ENCODE measurements around the gene CABYR.

CABYR gene, protein sequence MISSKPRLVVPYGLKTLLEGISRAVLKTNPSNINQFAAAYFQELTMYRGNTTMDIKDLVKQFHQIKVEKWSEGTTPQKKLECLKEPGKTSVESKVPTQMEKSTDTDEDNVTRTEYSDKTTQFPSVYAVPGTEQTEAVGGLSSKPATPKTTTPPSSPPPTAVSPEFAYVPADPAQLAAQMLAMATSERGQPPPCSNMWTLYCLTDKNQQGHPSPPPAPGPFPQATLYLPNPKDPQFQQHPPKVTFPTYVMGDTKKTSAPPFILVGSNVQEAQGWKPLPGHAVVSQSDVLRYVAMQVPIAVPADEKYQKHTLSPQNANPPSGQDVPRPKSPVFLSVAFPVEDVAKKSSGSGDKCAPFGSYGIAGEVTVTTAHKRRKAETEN

DNA sequence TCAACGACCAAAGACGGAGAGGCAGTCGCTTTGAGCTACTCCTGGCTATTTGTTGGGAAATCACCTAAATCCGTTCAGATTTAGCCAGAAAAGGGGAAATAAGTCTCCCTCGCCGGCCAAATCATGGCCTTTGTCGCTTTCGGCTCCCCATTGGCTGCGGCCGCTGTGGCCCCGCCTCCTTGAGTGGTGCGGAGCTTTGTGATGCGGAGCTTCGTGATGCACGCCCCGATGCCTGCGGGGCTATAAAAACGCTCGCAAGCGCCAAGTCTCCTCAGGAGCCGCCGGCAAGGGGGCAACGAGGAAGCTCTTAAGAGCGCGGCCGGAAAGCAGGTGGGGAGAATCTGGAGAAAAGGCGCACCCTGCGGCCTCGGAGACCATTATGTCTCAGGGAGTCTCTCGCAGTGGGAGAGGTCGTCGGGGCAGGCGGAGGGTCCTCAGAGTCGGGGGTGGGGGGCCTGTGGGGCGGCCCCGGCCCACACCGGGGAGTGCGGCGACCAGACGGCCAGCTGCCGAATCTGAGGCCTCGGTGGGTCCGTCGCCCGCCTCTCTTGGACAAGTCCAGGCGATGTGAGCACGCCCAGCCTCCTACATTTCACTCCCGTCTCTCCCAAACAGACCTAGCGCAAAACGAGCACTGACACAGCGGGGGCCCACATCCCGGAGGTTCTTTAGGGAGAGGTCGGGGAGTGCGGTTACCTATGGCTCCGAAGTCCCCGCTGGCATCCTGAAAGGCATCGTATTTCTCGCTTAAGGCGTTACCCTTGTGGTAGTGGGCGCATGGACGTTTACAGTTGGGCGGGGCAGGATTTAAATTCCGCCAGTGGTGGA, at the start of gene CABYR:
TSS of gene CABYR (plus strand) at position 274 of the 828 bp plus-strand sequence. CDS start 4,053 bp downstream, outside the sequence.
- peak; percentile 41 for DNase-seq

GRCh38 chr18:24089076-24089475, 49.8 kb upstream of the CABYR start:
- no peak for DNase-seq

DNA sequence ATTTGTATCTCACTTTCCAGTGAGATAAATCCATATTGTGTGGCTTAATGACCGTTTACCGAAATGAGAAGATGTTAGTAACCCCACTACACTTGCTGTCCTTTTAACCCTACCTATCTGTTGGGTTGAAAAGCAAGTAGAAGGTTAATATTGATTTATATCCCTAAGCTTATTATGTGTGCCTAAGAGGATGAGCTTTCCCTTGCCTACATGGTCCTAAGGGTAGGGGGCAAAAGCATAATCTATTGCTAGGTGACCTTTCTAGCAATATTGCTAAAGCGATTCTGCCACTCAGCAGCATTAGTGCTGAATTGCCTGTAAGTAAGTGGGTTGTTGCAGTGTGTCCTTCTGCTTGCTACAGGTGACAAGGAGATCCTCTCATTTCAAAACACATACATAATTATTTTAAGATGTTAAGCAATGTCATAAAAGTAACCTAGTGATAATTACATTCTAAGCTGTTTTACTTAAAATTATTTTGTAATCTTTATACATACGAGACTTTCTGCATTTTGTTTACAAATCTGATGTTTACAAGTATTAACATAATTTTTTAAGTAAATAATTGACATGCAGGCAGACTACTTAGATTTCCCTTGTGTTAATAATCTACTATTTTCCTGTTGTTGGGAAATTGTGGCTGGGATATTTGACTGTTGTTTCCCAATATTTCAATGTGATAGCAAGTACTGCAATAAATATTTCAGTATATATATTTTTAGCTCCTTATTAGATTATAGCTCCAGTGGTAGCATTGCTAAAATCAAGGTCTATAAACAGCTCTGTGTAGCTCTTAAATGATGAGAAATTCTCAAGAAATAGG, 49.1 kb upstream of the CABYR start:
- no peak for DNase-seq

- no peak for DNase-seq
These were observed 48.0 kb upstream of the CABYR start for GRCh38 chr18:24090876-24091275.

- DNase-seq: no peak
These were observed 44.3 kb upstream of the CABYR start for GRCh38 chr18:24094561-24094960.

DNA sequence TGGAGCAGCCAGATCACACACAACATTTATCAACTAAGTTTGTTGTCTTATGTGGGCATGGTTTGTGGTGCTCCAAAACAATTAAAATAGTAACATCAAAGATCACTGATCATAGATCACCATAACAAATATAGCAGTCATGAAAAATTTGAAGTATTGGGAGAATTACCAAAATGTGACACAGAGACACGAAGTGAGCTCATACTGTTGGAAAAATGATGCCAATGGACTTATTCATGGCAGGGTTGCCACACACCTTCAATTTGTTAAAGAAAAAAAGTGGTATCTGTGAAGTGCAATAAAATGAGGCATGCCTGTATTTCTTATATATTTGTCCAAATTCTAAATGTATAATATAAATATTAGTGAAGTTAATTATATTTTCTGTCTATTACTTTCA, 42.9 kb upstream of the CABYR start:
- no peak for DNase-seq

GRCh38 chr18:24103320-24104021, 35.4 kb upstream of the CABYR start:
- no peak for DNase-seq

DNA sequence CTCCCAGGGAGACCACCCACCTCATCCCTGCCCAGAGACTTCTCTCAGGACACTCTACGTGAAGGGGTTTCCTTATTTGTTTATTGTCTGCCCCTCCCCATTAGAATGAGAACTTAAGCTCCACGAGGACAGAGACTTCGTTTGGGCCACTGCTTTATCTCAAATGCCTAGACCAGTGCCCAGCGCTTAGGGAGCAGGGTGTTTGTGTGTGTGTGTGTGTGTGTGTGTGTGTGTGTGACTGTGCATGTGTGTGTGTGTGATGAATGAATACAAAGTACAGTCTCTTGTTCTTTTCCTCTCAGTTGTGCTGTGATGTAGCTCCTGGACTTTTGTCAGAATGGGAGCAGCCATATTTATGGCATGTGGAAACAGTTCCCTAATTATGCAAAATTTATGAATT, 34.4 kb upstream of the CABYR start:
- no peak for DNase-seq

- DNase-seq: no peak
These were observed 30.2 kb upstream of the CABYR start for GRCh38 chr18:24108641-24109040.

- no peak for DNase-seq
These were observed 26.9 kb upstream of the CABYR start for GRCh38 chr18:24111936-24112335.

GRCh38 chr18:24112464-24112863, 26.4 kb upstream of the CABYR start:
- DNase-seq: no peak

- no peak for DNase-seq
These were observed 25.8 kb upstream of the CABYR start for GRCh38 chr18:24112874-24113615.

GRCh38 chr18:24114924-24115549, 23.8 kb upstream of the CABYR start:
- no peak for DNase-seq

GRCh38 chr18:24115628-24116027, 23.2 kb upstream of the CABYR start:
- no peak for DNase-seq

DNA sequence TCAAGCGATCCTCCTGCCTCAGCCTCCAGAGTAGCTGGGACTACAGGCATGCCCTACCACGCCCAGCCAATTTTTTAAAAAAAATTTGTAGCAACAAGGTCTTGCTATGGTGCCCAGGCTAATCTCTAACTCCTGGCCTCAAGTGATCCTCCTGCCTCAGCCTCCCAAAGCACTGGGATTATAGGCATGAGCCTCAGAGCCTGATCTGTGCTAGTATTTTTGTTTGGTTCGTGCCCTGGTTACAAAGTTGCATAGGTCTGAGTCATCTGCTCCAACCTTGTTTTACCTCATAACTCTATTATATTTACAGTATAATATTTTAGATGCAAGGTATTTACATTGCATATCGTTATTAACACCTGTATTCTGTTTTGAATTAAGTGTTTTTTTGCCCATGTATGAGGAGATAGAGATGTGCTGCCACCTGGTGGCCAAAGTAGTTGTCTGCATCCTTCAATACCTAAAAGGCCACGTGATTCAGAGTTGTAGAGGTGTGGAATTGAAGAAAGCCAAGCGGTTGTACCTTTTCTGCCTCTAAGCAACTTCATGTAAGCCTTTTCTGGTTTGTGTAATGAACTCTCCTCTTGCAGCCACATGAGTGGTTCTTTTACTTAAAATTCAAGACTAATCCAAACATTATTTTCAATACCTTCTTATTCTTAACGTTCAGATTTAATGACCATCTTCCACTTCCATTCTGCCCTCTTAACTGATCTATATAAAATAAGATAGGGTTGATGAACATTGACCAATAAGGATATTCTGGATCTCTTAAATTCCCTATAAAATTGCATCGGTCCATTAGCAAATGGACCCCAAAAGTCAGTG, 19.9 kb upstream of the CABYR start:
- peak; percentile 60 for DNase-seq

- no peak for DNase-seq
These were observed 18.2 kb upstream of the CABYR start for GRCh38 chr18:24120676-24121075.

- no peak for DNase-seq
These were observed 17.2 kb upstream of the CABYR start for GRCh38 chr18:24121625-24122024.

DNA sequence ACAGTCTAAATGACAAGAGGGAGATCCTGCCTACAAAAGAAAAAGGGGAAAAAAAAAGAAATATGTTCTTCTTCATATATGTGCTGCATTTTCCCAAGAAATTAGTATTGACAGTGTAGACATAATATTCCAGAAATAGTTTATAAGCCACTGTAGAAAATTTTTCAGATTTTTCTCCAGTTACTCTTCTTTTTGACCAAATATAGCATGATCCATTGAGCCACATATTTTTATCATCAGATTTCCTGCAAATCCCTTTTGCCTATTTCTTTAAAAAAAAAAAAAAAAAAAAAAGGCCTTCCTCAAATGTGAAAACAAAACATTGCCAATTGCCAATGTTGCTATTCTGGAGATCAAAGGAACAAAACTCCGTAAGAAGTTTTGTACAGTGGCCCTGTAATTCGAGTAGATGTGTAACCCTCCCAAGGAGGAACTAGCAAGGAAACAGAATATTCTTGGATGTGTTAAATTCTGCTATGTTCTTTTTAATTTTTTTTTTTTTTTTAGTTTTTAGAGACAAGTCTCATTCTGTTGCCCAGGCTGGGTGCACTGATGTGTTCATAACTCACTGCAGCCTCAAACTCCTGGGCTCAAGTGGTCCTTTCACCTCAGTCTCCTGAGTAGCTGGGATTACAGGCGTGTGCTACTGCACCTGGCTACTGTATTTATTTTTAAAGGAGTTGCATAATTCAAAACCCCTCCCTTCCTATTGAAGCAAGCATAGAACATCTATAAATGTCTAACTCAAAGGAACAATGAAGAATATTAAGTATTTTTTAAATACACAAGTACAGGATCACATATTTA, 12.5 kb upstream of the CABYR start:
- peak; percentile 9 for DNase-seq

DNA sequence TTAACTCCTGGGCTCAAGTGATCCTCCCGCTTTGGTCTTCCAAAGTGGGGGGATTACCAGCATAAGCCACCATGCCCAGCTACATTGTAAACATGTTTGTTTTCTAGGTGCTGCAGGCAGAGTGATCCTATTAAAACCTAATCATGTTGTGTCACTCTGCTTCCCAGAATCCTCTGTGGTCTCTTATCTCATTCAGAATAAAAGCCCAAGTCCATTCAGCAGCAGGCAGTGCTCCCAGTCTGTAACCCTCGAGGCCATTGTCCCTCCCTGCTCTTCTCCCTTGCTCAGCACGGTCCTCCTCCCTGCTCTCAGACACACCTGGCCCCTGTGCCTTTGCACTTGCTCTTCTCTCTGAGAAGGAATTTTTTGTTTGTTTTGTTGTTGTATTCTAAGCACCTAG, 11.1 kb upstream of the CABYR start:
- DNase-seq: peak; percentile 12

- DNase-seq: no peak
These were observed 10.2 kb upstream of the CABYR start for GRCh38 chr18:24128700-24129099.

All from NCI-H2029 (cell line).